Measurements from ENCODE around the gene ZBTB14. TPM values are rescaled to one million over a fixed set of nuclear protein-coding genes. Genes with fewer than 3 reads are reported as not detected.

The ZBTB14 gene
- total RNA-seq, 4 donors from 2014 or later, result 9.8 to 13.3 (median 11.1) TPM

GRCh38 chr18:5276947-5277346 is 18.6 kb downstream of the ZBTB14 start:
- TF ChIP-seq POLR2A (IDR thresholded peaks at IDR 0.05) (no peak), EP300 (IDR thresholded peaks at IDR 0.05) (no peak), CTCF (IDR thresholded peaks at IDR 0.05) (no peak)
- DNase-seq (ENCODE audit: low spot score in 2 of 2), result no peak
- Histone ChIP-seq H3K27me3 (no peaks in the 10 kb centered on the region), H3K36me3 (no peaks in the 10 kb centered on the region), H3K27ac (no peak overlapping the region), H3K4me3 (no peak overlapping the region), H3K4me1 (no peaks in the 10 kb centered on the region), H3K9me3 (peaks cover 0 to 3% (median 0%) of the 10 kb centered on the region in 4 donors)
- 28 to 40% methylated on average over 3 of the region's 3 CpGs for WGBS, 2 donors

GRCh38 chr18:5275872-5276271 is 19.7 kb downstream of the ZBTB14 start:
- DNase-seq (ENCODE audit: low spot score in 2 of 2), result no peak
- Histone ChIP-seq H3K27ac (no peak overlapping the region), H3K36me3 (no peaks in the 10 kb centered on the region), H3K27me3 (no peaks in the 10 kb centered on the region), H3K4me3 (no peak overlapping the region), H3K4me1 (no peaks in the 10 kb centered on the region), H3K9me3 (peaks cover 0 to 11% (median 0%) of the 10 kb centered on the region in 4 donors)
- TF ChIP-seq EP300 (IDR thresholded peaks at IDR 0.05), result no peak
- 14 to 37% methylated on average over 1 of the region's 1 CpG for WGBS, 2 donors

GRCh38 chr18:5268874-5269273 is 26.7 kb downstream of the ZBTB14 start:
- no peak for TF ChIP-seq POLR2A (IDR thresholded peaks at IDR 0.05)
- no peak for TF ChIP-seq EP300 (IDR thresholded peaks at IDR 0.05)
- TF ChIP-seq CTCF (IDR thresholded peaks at IDR 0.05), result no peak
- peaks cover 0 to 34% (median 0%) of the 10 kb centered on the region in 4 donors for H3K9me3 ChIP-seq

GRCh38 chr18:5266721-5267120 is 28.8 kb downstream of the ZBTB14 start:
- Histone ChIP-seq H3K9me3 (peaks cover 0 to 43% (median 0%) of the 10 kb centered on the region in 4 donors), H3K27ac (no peak overlapping the region), H3K36me3 (no peaks in the 10 kb centered on the region), H3K4me3 (no peak overlapping the region), H3K4me1 (no peaks in the 10 kb centered on the region), H3K27me3 (no peaks in the 10 kb centered on the region)
- TF ChIP-seq EP300 (IDR thresholded peaks at IDR 0.05), result no peak
- 84 to 87% methylated on average over 3 of the region's 3 CpGs for WGBS, 2 donors
- no peak for DNase-seq (ENCODE audit: low spot score in 2 of 2)

More at GRCh38 chr18:5268874-5269273, 26.7 kb downstream of the ZBTB14 start:
- no peak for DNase-seq (ENCODE audit: low spot score in 2 of 2)
- Histone ChIP-seq H3K4me3 (no peak overlapping the region), H3K36me3 (no peaks in the 10 kb centered on the region), H3K27me3 (no peaks in the 10 kb centered on the region), H3K4me1 (no peaks in the 10 kb centered on the region), H3K27ac (no peak overlapping the region)

GRCh38 chr18:5253910-5254309 is 41.6 kb downstream of the ZBTB14 start:
- TF ChIP-seq CTCF (IDR thresholded peaks at IDR 0.05) (no peak), EP300 (IDR thresholded peaks at IDR 0.05) (no peak), POLR2A (IDR thresholded peaks at IDR 0.05) (no peak)
- Histone ChIP-seq H3K36me3 (no peaks in the 10 kb centered on the region), H3K27me3 (no peaks in the 10 kb centered on the region), H3K4me1 (no peaks in the 10 kb centered on the region), H3K9me3 (no peaks in the 10 kb centered on the region), H3K27ac (no peak overlapping the region), H3K4me3 (no peak overlapping the region)
- no peak for DNase-seq (ENCODE audit: low spot score in 2 of 2)
- WGBS, 2 donors, result 77 to 78% methylated on average over 2 of the region's 2 CpGs

GRCh38 chr18:5251117-5251516 is 44.4 kb downstream of the ZBTB14 start:
- H3K4me1 ChIP-seq, result no peaks in the 10 kb centered on the region
- H3K4me3 ChIP-seq, result no peak overlapping the region
- no peak for TF ChIP-seq POLR2A (IDR thresholded peaks at IDR 0.05)
- TF ChIP-seq EP300 (IDR thresholded peaks at IDR 0.05), result no peak
- no peaks in the 10 kb centered on the region for H3K36me3 ChIP-seq
- no peaks in the 10 kb centered on the region for H3K27me3 ChIP-seq
- H3K9me3 ChIP-seq, result no peaks in the 10 kb centered on the region
- DNase-seq (ENCODE audit: low spot score in 2 of 2), result no peak
- no peak overlapping the region for H3K27ac ChIP-seq
- WGBS, 2 donors, result 80 to 87% methylated on average over 6 of the region's 6 CpGs

GRCh38 chr18:5250603-5251002 is 44.9 kb downstream of the ZBTB14 start:
- H3K27ac ChIP-seq, result no peak overlapping the region
- no peaks in the 10 kb centered on the region for H3K27me3 ChIP-seq
- no peak for DNase-seq (ENCODE audit: low spot score in 2 of 2)
- no peak overlapping the region for H3K4me3 ChIP-seq
- H3K9me3 ChIP-seq, result no peaks in the 10 kb centered on the region
- H3K36me3 ChIP-seq, result peaks cover 0 to 1% (median 0%) of the 10 kb centered on the region in 3 donors
- no peaks in the 10 kb centered on the region for H3K4me1 ChIP-seq
- TF ChIP-seq CTCF (IDR thresholded peaks at IDR 0.05), result no peak
- no peak for TF ChIP-seq EP300 (IDR thresholded peaks at IDR 0.05)
- no peak for TF ChIP-seq POLR2A (IDR thresholded peaks at IDR 0.05)

Measured in tibial nerve (tissue), 4 donors.